ENCODE data around the gene UGT1A5. TPM values are rescaled to one million over a fixed set of nuclear protein-coding genes. Genes with fewer than 3 reads are reported as not detected.
"Not testable (repeated sequence)": the region's sequence is repeated elsewhere in the genome, so short reads cannot be mapped to it uniquely, and the experiment has no call there.

UGT1A5 gene
- total RNA-seq, 2 experiments from 2014 or later = not detected

DNA sequence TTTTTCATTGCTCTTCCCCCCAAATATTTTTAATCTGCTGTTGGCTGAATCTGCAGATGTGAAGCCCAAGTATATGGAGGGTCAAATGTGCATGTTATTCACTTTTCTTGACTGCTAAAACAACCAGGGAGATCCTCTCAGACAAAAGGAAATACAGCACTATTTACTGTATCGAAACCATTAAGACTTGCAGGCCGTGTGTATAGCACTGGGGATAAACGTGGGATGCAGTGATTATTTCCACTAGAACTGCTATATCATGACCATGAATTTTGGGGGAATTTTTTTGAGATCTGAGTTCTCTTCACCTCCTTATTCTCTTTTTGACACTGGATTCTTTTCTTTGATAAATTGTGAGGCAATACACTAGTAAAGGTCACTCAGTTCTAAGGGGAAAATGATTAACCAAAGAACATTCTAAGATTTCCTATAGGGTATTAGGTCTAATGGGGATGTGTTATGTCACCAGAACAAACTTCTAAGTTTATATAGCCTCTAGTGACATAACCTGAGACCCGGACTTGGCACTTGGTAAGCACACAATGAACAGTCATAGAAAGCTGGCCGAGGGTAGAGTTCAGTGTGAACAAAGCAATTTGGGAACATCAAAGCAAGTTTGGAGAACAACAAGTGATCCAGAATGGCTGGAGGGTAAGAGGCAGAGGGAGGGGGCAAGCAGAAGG, 32.5 kb downstream of the UGT1A5 start:
- Mint-ChIP-seq H3K27ac (no peak overlapping the region), H3K4me3 (no peak overlapping the region), H3K9me3 (peaks cover 7% of the 10 kb centered on the region), H3K36me3 (no peaks in the 10 kb centered on the region), H3K27me3 (peaks cover 15% of the 10 kb centered on the region), H3K4me1 (no peaks in the 10 kb centered on the region)
- DNase-seq (no peak), ATAC-seq (ENCODE audit: low read depth) (no peak)
- POLR2A ChIA-PET = no interaction called here

DNA sequence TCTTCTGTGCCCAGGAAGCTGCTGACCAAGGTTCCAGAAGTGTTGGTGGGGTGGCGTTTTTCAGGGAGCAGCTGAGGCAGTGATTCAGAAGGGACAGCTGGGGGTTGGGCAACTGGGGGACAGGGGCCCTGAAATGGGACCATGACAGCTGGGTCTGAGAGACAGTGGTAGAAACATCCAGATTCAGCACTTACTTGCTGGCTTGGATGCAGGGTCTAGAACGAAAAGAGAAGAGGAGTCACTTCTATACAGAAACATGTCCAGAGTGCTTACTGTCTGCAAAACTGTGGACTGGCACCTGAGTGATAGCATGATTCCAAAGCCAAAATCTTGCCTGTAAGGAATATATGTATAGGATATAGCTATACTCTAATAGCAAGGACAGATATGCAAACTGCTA, 33.1 kb downstream of the UGT1A5 start:
- H3K27ac Mint-ChIP-seq; ATAC-seq (ENCODE audit: low read depth); POLR2A ChIA-PET; H3K4me1 Mint-ChIP-seq; H3K9me3 Mint-ChIP-seq; H3K4me3 Mint-ChIP-seq; DNase-seq; H3K36me3 Mint-ChIP-seq: not testable (repeated sequence)
- H3K27me3 Mint-ChIP-seq = peaks cover 15% of the 10 kb centered on the region

DNA sequence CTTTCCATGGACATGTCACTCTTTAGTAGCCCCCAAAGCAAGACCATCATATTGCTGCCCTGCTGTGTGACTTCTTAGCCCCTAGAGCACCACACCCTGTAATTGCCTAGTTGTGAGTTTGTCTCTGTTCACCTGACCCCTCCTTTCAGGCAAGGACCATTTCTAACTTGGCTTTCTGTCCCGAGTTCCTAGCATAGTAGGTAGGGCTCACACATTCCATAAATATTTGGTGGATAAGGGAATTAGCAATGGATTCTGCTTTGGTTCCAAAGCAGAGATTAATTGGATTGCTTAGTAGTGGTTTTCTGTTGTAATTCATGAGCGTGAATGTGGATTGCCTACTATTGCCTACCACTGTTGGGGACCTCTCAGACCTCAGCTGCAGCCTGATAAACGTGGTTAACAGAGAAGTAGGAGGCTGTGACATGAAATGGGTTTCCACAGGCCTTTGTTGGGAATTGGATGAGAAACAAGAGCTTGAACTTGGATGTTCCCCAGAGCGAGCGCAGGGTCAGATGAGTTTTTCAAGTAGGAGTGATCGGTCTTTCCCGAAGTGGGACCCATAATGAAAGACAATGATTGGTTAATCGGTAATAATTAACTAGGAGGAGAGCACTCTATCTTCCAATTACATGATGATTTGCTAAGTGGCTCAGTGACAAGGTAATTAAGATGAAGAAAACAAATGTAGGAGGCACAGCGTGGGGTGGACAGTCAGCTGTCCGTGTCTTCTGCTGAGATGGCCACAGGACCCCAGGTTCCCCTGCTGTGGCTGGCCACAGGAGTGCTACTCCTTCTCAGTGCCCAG, 34.0 kb downstream of the UGT1A5 start:
- no peaks in the 10 kb centered on the region for H3K4me1 Mint-ChIP-seq
- no peak overlapping the region for H3K27ac Mint-ChIP-seq
- H3K27me3 Mint-ChIP-seq = peaks cover 17% of the 10 kb centered on the region
- peaks cover 14% of the 10 kb centered on the region for H3K9me3 Mint-ChIP-seq
- no peak for ATAC-seq (ENCODE audit: low read depth)
- H3K36me3 Mint-ChIP-seq = no peaks in the 10 kb centered on the region
- no peak overlapping the region for H3K4me3 Mint-ChIP-seq
- POLR2A ChIA-PET = no interaction called here
- DNase-seq = no peak

DNA sequence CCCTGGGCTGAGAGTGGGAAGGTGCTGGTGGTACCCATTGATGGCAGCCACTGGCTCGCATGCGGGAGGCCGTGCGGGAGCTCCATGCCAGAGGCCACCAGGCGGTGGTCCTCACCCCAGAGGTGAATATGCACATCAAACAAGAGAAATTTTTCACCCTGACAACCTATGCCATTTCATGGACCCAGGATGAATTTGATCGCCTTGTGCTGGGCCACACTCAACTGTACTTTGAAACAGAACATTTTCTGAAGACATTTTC, 34.5 kb downstream of the UGT1A5 start:
- H3K36me3 Mint-ChIP-seq = no peaks in the 10 kb centered on the region
- H3K27ac Mint-ChIP-seq = no peak overlapping the region
- no peak for ATAC-seq (ENCODE audit: low read depth)
- peaks cover 17% of the 10 kb centered on the region for H3K9me3 Mint-ChIP-seq
- peaks cover 22% of the 10 kb centered on the region for H3K27me3 Mint-ChIP-seq
- H3K4me3 Mint-ChIP-seq = no peak overlapping the region
- POLR2A ChIA-PET = no interaction called here
- no peaks in the 10 kb centered on the region for H3K4me1 Mint-ChIP-seq
- DNase-seq = no peak

DNA sequence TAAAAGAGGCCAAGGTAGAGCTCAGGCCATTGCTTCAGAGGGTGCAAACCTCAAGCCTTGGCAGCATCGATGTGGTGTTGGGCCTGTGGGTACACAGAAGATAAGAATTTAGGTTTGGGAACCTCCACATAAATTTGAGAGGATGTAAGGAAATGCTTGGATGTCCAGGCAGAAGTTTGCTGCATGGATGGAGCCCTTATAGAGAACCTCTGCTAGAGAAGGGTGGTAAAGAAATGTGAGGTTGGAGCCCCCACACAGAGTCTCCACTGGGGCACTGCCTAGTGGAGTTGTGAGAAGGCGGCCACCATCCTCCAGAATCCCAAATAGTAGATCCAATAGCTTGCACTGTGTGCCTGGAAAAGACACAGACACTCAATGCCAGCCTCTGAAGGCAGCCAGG, 38.0 kb downstream of the UGT1A5 start:
- H3K27me3 Mint-ChIP-seq = peaks cover 21% of the 10 kb centered on the region
- DNase-seq = not testable (repeated sequence)

DNA sequence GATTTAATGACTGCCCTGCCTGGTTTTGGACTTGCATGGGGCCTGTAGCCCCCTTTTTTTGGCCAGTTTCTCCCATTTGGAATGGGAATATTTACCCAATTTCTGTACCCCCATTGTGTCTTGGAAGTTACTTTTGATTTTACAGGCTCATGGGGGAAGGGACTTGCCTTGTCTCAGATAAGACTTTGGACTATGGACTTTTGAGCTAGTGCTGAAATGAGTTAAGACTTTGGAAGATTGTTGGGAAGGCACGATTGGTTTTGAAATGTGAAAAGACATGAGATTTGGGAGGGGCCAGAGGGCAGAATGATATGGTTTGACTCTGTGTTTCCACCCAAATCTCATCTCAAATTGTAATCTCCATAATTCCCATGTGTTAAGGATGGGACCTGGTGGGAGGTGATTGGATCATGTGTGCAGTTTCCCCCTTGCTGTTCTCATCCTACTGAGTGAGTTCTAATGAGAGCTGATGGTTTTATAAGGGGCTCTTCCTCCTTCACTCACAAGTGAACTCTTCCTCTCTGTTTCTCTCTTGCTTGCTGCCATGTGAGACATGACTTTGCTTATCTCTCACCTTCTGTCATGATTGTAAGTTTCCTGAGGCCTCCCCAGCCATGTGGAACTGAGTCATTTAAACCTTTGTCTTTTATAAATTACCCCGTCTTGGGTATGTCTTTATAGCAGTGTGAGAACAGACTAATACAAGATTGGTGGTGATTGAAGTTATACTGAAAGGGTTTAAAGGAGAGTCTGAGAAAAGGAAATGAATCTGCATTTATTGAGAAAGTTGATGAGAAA, 38.7 kb downstream of the UGT1A5 start:
- H3K4me1 Mint-ChIP-seq; DNase-seq; H3K27ac Mint-ChIP-seq; ATAC-seq (ENCODE audit: low read depth); POLR2A ChIA-PET; H3K4me3 Mint-ChIP-seq; H3K36me3 Mint-ChIP-seq: not testable (repeated sequence)
- peaks cover 19% of the 10 kb centered on the region for H3K9me3 Mint-ChIP-seq
- peaks cover 20% of the 10 kb centered on the region for H3K27me3 Mint-ChIP-seq

More for the DNA sequence above, 38.0 kb downstream of the UGT1A5 start:
- H3K27ac Mint-ChIP-seq; ATAC-seq (ENCODE audit: low read depth); H3K4me3 Mint-ChIP-seq; H3K4me1 Mint-ChIP-seq; H3K36me3 Mint-ChIP-seq; POLR2A ChIA-PET: not testable (repeated sequence)
- peaks cover 19% of the 10 kb centered on the region for H3K9me3 Mint-ChIP-seq

DNA sequence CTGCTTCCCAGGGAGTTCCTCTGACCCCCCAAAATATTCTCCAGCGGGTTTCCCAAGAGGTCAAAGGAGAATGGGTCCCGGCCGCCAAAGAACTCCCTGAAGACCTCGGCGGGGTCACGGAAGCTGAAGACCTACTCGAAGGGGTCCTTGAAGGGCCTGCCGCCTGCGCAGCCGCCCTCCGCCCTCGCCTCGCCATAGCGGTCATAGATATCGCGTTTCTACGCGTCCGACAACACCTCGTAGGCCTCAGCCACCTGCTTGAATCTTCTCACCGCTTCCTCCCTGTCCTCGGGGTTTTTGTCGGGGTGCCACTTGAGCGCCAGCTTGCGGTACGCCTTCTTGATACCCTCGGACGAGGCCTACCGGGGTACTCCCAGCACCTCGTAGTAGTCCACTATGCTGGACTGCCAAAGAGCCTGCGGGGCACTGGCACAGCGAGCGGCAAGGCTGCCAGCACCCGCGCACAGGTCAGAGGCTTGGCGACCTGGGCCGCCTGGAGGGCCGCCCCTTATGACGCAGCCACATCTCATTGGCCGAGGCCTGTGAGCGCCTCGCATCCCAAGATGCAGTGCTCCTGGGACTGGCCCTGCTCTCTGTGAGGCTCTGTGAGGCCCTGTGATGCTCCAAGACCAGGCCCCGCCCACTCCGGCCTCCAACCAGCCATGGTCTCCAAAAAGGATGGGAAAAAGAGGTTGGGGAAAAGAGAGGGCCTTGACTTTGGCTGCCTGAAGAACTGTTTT, 42.3 kb downstream of the UGT1A5 start:
- Mint-ChIP-seq H3K27ac (no peak overlapping the region), H3K36me3 (no peaks in the 10 kb centered on the region), H3K27me3 (peaks cover 12% of the 10 kb centered on the region), H3K4me3 (no peak overlapping the region), H3K4me1 (no peaks in the 10 kb centered on the region), H3K9me3 (peaks cover 12% of the 10 kb centered on the region)
- POLR2A ChIA-PET = no interaction called here
- DNase-seq (no peak), ATAC-seq (ENCODE audit: low read depth) (no peak)

DNA sequence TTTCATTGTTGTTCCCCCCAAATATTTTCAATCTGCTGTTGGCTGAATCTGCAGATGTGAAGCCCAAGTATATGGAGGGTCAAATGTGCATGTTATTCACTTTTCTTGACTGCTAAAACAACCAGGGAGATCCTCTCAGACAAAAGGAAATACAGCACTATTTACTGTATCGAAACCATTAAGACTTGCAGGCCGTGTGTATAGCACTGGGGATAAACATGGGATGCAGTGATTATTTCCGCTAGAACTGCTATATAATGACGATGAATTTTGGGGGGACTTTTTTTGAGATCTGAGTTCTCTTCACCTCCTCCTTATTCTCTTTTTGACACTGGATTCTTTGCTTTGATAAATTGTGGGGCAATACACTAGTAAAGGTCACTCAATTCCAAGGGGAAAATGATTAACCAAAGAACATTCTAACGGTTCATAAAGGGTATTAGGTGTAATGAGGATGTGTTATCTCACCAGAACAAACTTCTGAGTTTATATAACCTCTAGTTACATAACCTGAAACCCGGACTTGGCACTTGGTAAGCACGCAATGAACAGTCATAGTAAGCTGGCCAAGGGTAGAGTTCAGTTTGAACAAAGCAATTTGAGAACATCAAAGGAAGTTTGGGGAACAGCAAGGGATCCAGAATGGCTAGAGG, 43.8 kb downstream of the UGT1A5 start:
- ATAC-seq (ENCODE audit: low read depth) (no peak), DNase-seq (no peak)
- Mint-ChIP-seq H3K36me3 (no peaks in the 10 kb centered on the region), H3K4me1 (no peaks in the 10 kb centered on the region), H3K9me3 (peaks cover 6% of the 10 kb centered on the region), H3K27me3 (peaks cover 12% of the 10 kb centered on the region), H3K4me3 (no peak overlapping the region), H3K27ac (no peak overlapping the region)
- POLR2A ChIA-PET = no interaction called here

DNA sequence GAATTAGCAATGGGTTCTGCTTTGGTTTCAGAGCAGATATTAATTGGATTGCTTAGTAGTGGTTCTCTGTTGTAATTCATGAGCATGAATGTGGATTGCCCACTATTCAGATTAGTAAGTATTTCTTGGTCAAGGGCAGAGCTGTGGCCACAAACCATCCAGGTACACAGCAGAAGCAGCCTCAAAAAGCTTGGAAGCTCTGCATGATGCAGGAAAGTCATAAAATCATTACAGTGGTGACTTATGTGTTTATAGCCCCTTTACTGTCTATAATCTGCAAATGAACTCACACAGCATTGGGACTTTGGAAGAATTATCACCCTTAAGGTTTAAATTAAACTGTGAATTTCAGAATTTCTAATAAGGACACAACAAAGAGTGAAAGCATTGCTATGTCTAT, 45.4 kb downstream of the UGT1A5 start:
- H3K9me3 Mint-ChIP-seq = no peaks in the 10 kb centered on the region
- no peak for DNase-seq

DNA sequence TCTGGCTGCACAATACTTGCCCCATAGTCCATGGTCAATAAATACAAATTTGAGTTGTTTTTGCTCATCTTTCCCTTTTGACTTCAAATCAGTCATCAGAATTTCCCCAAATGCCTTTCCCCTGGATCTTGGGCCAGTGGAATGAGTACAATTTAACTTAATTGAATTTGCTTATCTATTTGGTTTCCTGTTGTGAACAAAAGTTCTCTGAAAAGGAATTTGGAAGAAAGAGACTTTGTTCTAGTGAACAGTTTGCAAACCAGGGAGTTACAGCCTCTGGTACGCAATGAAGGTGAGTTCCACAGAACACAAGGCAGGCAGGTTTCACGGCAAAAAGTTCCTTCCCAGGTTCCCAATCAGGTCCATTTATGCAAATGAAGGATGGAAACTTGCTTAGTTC, 46.1 kb downstream of the UGT1A5 start:
- H3K4me3 Mint-ChIP-seq = no peak overlapping the region
- H3K9me3 Mint-ChIP-seq = no peaks in the 10 kb centered on the region
- peaks cover 9% of the 10 kb centered on the region for H3K27me3 Mint-ChIP-seq
- no peaks in the 10 kb centered on the region for H3K4me1 Mint-ChIP-seq
- ATAC-seq (ENCODE audit: low read depth) (no peak), DNase-seq (no peak)
- H3K27ac Mint-ChIP-seq = no peak overlapping the region
- no peaks in the 10 kb centered on the region for H3K36me3 Mint-ChIP-seq
- POLR2A ChIA-PET = no interaction called here

More for the DNA sequence above, 45.4 kb downstream of the UGT1A5 start:
- Mint-ChIP-seq H3K36me3 (no peaks in the 10 kb centered on the region), H3K27ac (no peak overlapping the region), H3K4me1 (no peaks in the 10 kb centered on the region), H3K4me3 (no peak overlapping the region), H3K27me3 (peaks cover 3% of the 10 kb centered on the region)
- no peak for ATAC-seq (ENCODE audit: low read depth)
- POLR2A ChIA-PET = no interaction called here

DNA sequence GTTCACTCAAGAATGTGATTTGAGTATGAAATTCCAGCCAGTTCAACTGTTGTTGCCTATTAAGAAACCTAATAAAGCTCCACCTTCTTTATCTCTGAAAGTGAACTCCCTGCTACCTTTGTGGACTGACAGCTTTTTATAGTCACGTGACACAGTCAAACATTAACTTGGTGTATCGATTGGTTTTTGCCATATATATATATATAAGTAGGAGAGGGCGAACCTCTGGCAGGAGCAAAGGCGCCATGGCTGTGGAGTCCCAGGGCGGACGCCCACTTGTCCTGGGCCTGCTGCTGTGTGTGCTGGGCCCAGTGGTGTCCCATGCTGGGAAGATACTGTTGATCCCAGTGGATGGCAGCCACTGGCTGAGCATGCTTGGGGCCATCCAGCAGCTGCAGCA, 47.3 kb downstream of the UGT1A5 start, which contains the start of gene UGT1A1:
UGT1A1 (plus strand) TSS at position 228 of the 400 bp plus-strand sequence; CDS start at position 246, 18 bp downstream.
- DNase-seq = no peak
- Mint-ChIP-seq H3K27ac (no peak within 1 kb of the TSS), H3K4me3 (no peak within 1 kb of the TSS), H3K4me1 (no peaks in the 10 kb centered on the region), H3K9me3 (no peaks in the 10 kb centered on the region), H3K27me3 (peaks cover 12% of the 10 kb centered on the region), H3K36me3 (no peaks in the 10 kb centered on the region)
- ATAC-seq (ENCODE audit: low read depth) = no peak
- POLR2A ChIA-PET = no interaction called here

DNA sequence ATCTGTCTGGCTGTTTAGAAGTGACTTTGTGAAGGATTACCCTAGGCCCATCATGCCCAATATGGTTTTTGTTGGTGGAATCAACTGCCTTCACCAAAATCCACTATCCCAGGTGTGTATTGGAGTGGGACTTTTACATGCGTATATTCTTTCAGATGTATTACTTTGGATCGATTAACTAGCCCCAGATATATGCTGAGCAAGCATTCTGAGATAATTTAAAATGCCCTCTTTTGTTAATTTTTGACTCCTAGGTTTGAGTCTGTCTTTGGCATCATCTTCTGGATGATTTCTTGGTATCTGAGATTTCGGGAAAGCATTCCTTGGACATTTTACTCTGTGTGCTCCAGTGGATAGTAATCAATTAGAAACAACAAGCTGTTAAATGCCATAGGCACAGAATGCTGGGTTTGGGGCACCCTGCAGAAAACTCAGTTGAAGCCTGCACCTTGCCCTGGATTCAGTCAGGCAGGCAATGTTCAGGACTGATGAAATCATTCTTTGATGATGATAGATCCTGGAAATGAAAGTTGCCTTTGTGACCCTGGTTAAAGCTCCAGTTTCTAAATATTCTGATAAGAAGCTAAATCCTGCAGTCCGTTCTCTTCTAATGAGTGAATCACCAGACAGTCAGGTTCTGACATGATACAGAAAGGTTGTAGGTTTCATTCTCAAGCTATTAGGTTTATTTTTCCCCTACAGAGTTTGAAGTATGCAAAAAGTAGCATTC, 48.5 kb downstream of the UGT1A5 start:
- H3K27me3 Mint-ChIP-seq = peaks cover 11% of the 10 kb centered on the region
- POLR2A ChIA-PET = no interaction called here
- ATAC-seq (ENCODE audit: low read depth) (no peak), DNase-seq (no peak)
- H3K27ac Mint-ChIP-seq = no peak overlapping the region
- H3K4me1 Mint-ChIP-seq = no peaks in the 10 kb centered on the region
- no peaks in the 10 kb centered on the region for H3K36me3 Mint-ChIP-seq
- no peaks in the 10 kb centered on the region for H3K9me3 Mint-ChIP-seq
- H3K4me3 Mint-ChIP-seq = no peak overlapping the region
